HepG2 (cell line): ENCODE measurements around the gene PDZRN4. TPM values are rescaled to one million over a fixed set of nuclear protein-coding genes. Genes with fewer than 3 reads are reported as not detected.

ENCODE experiments used
- ATAC-seq: fragments of 200-7000 bp; cut with Tn5 transposase; 3 replicates; pipeline ENCODE4 v1.9.1; 2020; ENCODE audit warnings: mild to moderate bottlenecking, moderate library complexity
- BruUV-seq: library from RNA; stranded (reverse); fragments of 400-500 nt; replicated peaks from 2 replicates; lab custom pipeline; 2021; lab: Mats Ljungman, UMichigan
- CTCF ChIA-PET: fragments of 300-600 bp; formaldehyde crosslinking; extraction: SDS; loops from one replicate; lab custom pipeline; 2021; ENCODE audit warnings: low total read pairs, inconsistent platforms, low intra/inter-chr PET ratio; lab: Yijun Ruan, JAX
- POLR2A ChIA-PET: fragments of 350-600 bp; sonication (Branson Sonifier 250); formaldehyde crosslinking; loops from one replicate; lab custom pipeline; 2020; ENCODE audit warnings: antibody characterized with exemption, inconsistent platforms; lab: Yijun Ruan, JAX
- DNase-seq: peaks from one replicate; pipeline ENCODE4 v3.0.0-alpha.2; 2015; ENCODE audit warnings: low spot score
- FAIRE-seq: peaks from 3 replicates; lab custom pipeline; 2011; peaks lifted over from hg19 to GRCh38; lab: Jason Lieb, UNC
- H2AFZ ChIP-seq: one replicate; pipeline ENCODE4 v1.6.1; 2011; ENCODE audit warnings: low read length, inconsistent platforms
- H3K27ac ChIP-seq: fragments of 300-600 bp; 3 replicates; pipeline ENCODE4 v1.8.0; 2011; ENCODE audit warnings: mixed run types, mild to moderate bottlenecking, mixed read lengths, low read length, inconsistent platforms; ENCODE audit not compliant: insufficient read depth; ENCODE audit errors: extremely low read length
- H3K27me3 ChIP-seq, 2 experiments: fragments of 200-600 bp in 1 of 2; 2 replicates in 1 of 2; 3 replicates in 1 of 2; pipeline versions ENCODE4 v1.6.0 to v1.8.0; 2011; ENCODE audit warnings: low read length in 2 of 2, mild to moderate bottlenecking in 2 of 2, moderate library complexity in 2 of 2, inconsistent platforms in 1 of 2; ENCODE audit not compliant: insufficient read depth in 2 of 2, control insufficient read depth in 1 of 2
- H3K36me3 ChIP-seq, 2 experiments: fragments of 200-600 bp in 1 of 2; replicated peaks in 1 of 2; 2 replicates in 1 of 2; 3 replicates in 1 of 2; pipeline versions ENCODE4 v1.5.1 to v1.8.0; 2011; ENCODE audit warnings: low read length in 2 of 2, inconsistent platforms in 1 of 2; ENCODE audit not compliant: insufficient read depth in 2 of 2, control insufficient read depth in 1 of 2
- H3K4me1 ChIP-seq: 2 replicates; pipeline ENCODE4 v1.5.1; 2012; ENCODE audit warnings: low read length, inconsistent platforms; ENCODE audit not compliant: insufficient read depth
- H3K4me2 ChIP-seq: 2 replicates; pipeline ENCODE4 v1.6.0; 2011; ENCODE audit warnings: low read depth, low read length, inconsistent platforms
- H3K4me3 ChIP-seq, 3 experiments: fragments of 200-600 bp in 1 of 3; sonication (generic), shearing (Covaris generic) in 1 of 3; replicated peaks in 1 of 3; 2 replicates each; pipeline ENCODE4 v1.5.1; 2011 to 2016; ENCODE audit warnings: low read length in 3 of 3, inconsistent platforms in 2 of 3, low read depth in 2 of 3, mild to moderate bottlenecking in 2 of 3, control low read depth in 1 of 3, mixed read lengths in 1 of 3; ENCODE audit not compliant: insufficient read depth in 1 of 3
- H3K79me2 ChIP-seq: one replicate; pipeline ENCODE4 v1.6.1; 2011; ENCODE audit warnings: low read length, inconsistent platforms; ENCODE audit not compliant: insufficient read depth
- H3K9ac ChIP-seq: 2 replicates; pipeline ENCODE4 v1.6.0; 2011; ENCODE audit warnings: mild to moderate bottlenecking, low read depth, low read length, inconsistent platforms; ENCODE audit not compliant: insufficient read depth
- H3K9me3 ChIP-seq: 2 replicates; pipeline ENCODE4 v1.5.1; 2012; ENCODE audit warnings: mild to moderate bottlenecking, low read length
- H4K20me1 ChIP-seq: 2 replicates; pipeline ENCODE4 v1.6.0; 2011; ENCODE audit warnings: inconsistent platforms, mild to moderate bottlenecking, low read length, moderate library complexity; ENCODE audit not compliant: insufficient read depth
- JUN ChIP-seq: sonication (generic); formaldehyde crosslinking; IDR thresholded peaks from 2 replicates; pipeline ENCODE4 v1.4.0; 2020; ENCODE audit warnings: mild to moderate bottlenecking, missing genetic modification reagents
- KMT2B ChIP-seq: IDR thresholded peaks from 2 replicates; pipeline ENCODE4 v1.6.1; 2016; ENCODE audit warnings: missing genetic modification reagents, missing compliant biosample characterization
- NFATC3 ChIP-seq: sonication (generic); formaldehyde crosslinking; IDR thresholded peaks from 2 replicates; pipeline ENCODE4 v1.5.1; 2020; ENCODE audit warnings: mild to moderate bottlenecking, missing genetic modification reagents
- NFE2L2 ChIP-seq: fragments of 150-350 bp; IDR thresholded peaks from 2 replicates; pipeline ENCODE4 v1.6.1; 2014; ENCODE audit warnings: low read length
- PHF8 ChIP-seq: sonication (generic); formaldehyde crosslinking; IDR thresholded peaks from 2 replicates; pipeline ENCODE4 v1.5.0; 2020; ENCODE audit warnings: missing genetic modification reagents
- RXRB ChIP-seq: IDR thresholded peaks from 2 replicates; pipeline ENCODE4 v1.6.1; 2016; ENCODE audit warnings: borderline replicate concordance, missing genetic modification reagents, missing compliant biosample characterization
- SMARCC2 ChIP-seq: fragments of 450-650 bp; IDR thresholded peaks from 2 replicates; pipeline ENCODE4 v1.6.1; 2017; ENCODE audit warnings: antibody characterized with exemption, mild to moderate bottlenecking
- ZSCAN12 ChIP-seq: sonication (generic); formaldehyde crosslinking; IDR thresholded peaks from 2 replicates; pipeline ENCODE4 v1.9.0; 2021; ENCODE audit warnings: mild to moderate bottlenecking, missing genetic modification reagents
- WGBS: methylation state at CpG from one replicate; pipeline ENCODE4 v1.1.6; 2017; ENCODE audit warnings: low lambda C conversion rate; 5-methylcytosine and 5-hydroxymethylcytosine counted together
- in situ Hi-C: cut with HindIII; loops from 2 replicates; pipeline ENCODE4 v1.10.0; 2017; ENCODE audit warnings: low pct_unique_long_range_greater_than_20kb; ENCODE audit not compliant: extremely low pct_ligation_motif_present
- intact Hi-C: fragments of 100-400 bp; cut with micrococcal nuclease; formaldehyde crosslinking; loops from one replicate; pipeline ENCODE4 v1.10.0; 2022; ENCODE audit not compliant: unreplicated experiment
- polyA plus RNA-seq, 8 experiments: library from polyadenylated mRNA; depleted of rRNA in 3 of 8; stranded (reverse) in 7 of 8; unstranded in 1 of 8; fragments of >200 nt; fragmentation: Illumina TruSeq in 4 of 8; extraction: Trizol in 4 of 8; gene quantifications; 2 replicates each; pipeline versions ENCODE4 v1.2.1 to v1.2.3, GENCODE V29; 2011 to 2016; ENCODE audit warnings: low read depth in 4 of 8, missing spikeins in 1 of 8, mixed read lengths in 1 of 8; ENCODE audit not compliant: insufficient read depth in 1 of 8
- total RNA-seq, 5 experiments: library from RNA; depleted of rRNA; stranded (reverse); fragments of >200 nt; fragmentation: Illumina TruSeq; extraction: Trizol; gene quantifications; 2 replicates each; pipeline ENCODE4 v1.2.3, GENCODE V29; 2016; ENCODE audit warnings: low read depth in 1 of 5
- TF ChIP-seq, protein P1 (sequence below): sonication (generic); formaldehyde crosslinking; IDR thresholded peaks from 2 replicates; pipeline ENCODE4 v1.4.0; 2020; ENCODE audit warnings: missing genetic modification reagents
- TF ChIP-seq, protein P2 (sequence below): sonication (generic); formaldehyde crosslinking; IDR thresholded peaks from 2 replicates; pipeline ENCODE4 v1.4.0; 2020; ENCODE audit warnings: missing genetic modification reagents
- TF ChIP-seq, protein P3 (sequence below): sonication (generic); formaldehyde crosslinking; conservative IDR thresholded peaks from 2 replicates; pipeline ENCODE4 v1.8.1; 2023; ENCODE audit warnings: missing genetic modification reagents

Gene PDZRN4
- total and polyA plus RNA-seq, 2 of the 13 experiments (the other 11 are each of a cell fraction or from before 2014, with no cell fraction given), result not detected

DNA sequence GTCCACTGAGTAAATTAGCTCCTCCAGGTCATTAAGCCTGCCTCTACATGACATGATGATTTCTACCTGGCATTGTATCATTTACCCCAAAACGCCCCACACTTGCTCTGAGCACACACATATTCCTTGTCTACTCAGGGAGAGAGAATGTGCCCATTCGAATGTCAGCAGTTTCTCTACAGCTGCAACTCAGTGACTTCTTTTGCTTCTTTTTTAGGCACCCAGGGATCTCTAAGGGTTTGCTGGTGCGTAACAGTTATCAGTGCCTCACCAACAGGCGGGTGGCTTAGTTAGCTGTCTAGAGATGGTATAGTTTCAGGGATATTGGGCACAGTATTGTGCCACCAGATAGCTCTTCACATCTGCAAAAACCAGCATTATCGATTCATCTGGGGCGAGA lies 316.9 kb downstream of the PDZRN4 start:
- no peaks in the 10 kb centered on the region for H4K20me1 ChIP-seq
- CTCF ChIA-PET, result no interaction called here
- H3K27me3 ChIP-seq, result no peaks in the 10 kb centered on the region
- H3K79me2 ChIP-seq, result no peaks in the 10 kb centered on the region
- no peak overlapping the region for H2AFZ ChIP-seq
- no peak for TF ChIP-seq KMT2B (CRISPR knock-in tag)
- TF ChIP-seq SMARCC2, result no peak
- TF ChIP-seq ZSCAN12 (CRISPR knock-in tag), result no peak
- TF ChIP-seq NFE2L2, result no peak
- TF ChIP-seq PHF8 (CRISPR knock-in tag), result no peak
- no peak for TF ChIP-seq RXRB
- TF ChIP-seq, all 625 proteins: peak for 0
- H3K4me1 ChIP-seq, result no peaks in the 10 kb centered on the region
- no peaks in the 10 kb centered on the region for H3K36me3 ChIP-seq
- intact Hi-C loops (no loop called here), in situ Hi-C loops (no loop called here)
- H3K4me3 ChIP-seq, result no peak overlapping the region
- H3K9me3 ChIP-seq, result no peaks in the 10 kb centered on the region
- no peak overlapping the region for H3K9ac ChIP-seq
- FAIRE-seq (no peak), DNase-seq (no peak), ATAC-seq (no peak)
- no peak overlapping the region for H3K4me2 ChIP-seq
- 3% methylated on average over 6 of the region's 6 CpGs for WGBS
- H3K27ac ChIP-seq, result no peak overlapping the region
- no TSS peak for BruUV-seq
- POLR2A ChIA-PET, result no interaction called here

DNA sequence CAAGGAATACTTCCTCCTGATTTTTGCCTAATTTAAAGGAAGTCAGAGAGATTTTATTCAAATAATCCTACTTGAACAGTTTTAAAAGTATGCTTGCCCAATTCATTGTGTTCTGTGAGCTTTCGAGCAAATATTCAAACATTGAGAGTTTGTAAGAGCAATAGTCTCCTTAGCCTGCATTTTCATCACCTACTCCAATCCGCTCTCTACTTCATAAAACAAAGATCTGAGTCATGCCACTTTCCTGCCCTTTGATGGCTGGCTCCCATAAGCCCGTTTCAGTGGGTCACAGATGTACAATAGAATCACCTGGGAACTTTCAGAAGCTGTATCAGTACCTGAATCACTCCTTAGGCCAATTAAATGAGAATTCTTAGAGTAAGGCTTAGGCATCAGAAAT lies 319.2 kb downstream of the PDZRN4 start:
- no peak overlapping the region for H3K27ac ChIP-seq
- WGBS, result 0% methylated on average over 3 of the region's 3 CpGs
- DNase-seq, result no peak
- intact Hi-C loops, result no loop called here
- H3K79me2 ChIP-seq, result no peaks in the 10 kb centered on the region
- H3K4me3 ChIP-seq, result no peak overlapping the region
- no peak overlapping the region for H3K4me2 ChIP-seq
- no peaks in the 10 kb centered on the region for H3K36me3 ChIP-seq
- no peak for FAIRE-seq
- CTCF ChIA-PET, result no interaction called here
- no TSS peak for BruUV-seq
- POLR2A ChIA-PET, result no interaction called here
- H3K9me3 ChIP-seq, result no peaks in the 10 kb centered on the region
- H3K9ac ChIP-seq, result no peak overlapping the region
- in situ Hi-C loops, result no loop called here
- H2AFZ ChIP-seq, result no peak overlapping the region
- no peaks in the 10 kb centered on the region for H3K27me3 ChIP-seq
- H4K20me1 ChIP-seq, result no peaks in the 10 kb centered on the region
- H3K4me1 ChIP-seq, result no peaks in the 10 kb centered on the region
- ATAC-seq, result no peak
- TF ChIP-seq NFATC3 (CRISPR knock-in tag) (no peak), JUN (CRISPR knock-in tag) (no peak)
- TF ChIP-seq, protein P1, sequence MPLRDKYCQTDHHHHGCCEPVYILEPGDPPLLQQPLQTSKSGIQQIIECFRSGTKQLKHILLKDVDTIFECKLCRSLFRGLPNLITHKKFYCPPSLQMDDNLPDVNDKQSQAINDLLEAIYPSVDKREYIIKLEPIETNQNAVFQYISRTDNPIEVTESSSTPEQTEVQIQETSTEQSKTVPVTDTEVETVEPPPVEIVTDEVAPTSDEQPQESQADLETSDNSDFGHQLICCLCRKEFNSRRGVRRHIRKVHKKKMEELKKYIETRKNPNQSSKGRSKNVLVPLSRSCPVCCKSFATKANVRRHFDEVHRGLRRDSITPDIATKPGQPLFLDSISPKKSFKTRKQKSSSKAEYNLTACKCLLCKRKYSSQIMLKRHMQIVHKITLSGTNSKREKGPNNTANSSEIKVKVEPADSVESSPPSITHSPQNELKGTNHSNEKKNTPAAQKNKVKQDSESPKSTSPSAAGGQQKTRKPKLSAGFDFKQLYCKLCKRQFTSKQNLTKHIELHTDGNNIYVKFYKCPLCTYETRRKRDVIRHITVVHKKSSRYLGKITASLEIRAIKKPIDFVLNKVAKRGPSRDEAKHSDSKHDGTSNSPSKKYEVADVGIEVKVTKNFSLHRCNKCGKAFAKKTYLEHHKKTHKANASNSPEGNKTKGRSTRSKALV (CRISPR knock-in tag), result no peak
- TF ChIP-seq, protein P2, sequence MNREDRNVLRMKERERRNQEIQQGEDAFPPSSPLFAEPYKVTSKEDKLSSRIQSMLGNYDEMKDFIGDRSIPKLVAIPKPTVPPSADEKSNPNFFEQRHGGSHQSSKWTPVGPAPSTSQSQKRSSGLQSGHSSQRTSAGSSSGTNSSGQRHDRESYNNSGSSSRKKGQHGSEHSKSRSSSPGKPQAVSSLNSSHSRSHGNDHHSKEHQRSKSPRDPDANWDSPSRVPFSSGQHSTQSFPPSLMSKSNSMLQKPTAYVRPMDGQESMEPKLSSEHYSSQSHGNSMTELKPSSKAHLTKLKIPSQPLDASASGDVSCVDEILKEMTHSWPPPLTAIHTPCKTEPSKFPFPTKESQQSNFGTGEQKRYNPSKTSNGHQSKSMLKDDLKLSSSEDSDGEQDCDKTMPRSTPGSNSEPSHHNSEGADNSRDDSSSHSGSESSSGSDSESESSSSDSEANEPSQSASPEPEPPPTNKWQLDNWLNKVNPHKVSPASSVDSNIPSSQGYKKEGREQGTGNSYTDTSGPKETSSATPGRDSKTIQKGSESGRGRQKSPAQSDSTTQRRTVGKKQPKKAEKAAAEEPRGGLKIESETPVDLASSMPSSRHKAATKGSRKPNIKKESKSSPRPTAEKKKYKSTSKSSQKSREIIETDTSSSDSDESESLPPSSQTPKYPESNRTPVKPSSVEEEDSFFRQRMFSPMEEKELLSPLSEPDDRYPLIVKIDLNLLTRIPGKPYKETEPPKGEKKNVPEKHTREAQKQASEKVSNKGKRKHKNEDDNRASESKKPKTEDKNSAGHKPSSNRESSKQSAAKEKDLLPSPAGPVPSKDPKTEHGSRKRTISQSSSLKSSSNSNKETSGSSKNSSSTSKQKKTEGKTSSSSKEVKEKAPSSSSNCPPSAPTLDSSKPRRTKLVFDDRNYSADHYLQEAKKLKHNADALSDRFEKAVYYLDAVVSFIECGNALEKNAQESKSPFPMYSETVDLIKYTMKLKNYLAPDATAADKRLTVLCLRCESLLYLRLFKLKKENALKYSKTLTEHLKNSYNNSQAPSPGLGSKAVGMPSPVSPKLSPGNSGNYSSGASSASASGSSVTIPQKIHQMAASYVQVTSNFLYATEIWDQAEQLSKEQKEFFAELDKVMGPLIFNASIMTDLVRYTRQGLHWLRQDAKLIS (CRISPR knock-in tag), result no peak
- TF ChIP-seq, protein P3, sequence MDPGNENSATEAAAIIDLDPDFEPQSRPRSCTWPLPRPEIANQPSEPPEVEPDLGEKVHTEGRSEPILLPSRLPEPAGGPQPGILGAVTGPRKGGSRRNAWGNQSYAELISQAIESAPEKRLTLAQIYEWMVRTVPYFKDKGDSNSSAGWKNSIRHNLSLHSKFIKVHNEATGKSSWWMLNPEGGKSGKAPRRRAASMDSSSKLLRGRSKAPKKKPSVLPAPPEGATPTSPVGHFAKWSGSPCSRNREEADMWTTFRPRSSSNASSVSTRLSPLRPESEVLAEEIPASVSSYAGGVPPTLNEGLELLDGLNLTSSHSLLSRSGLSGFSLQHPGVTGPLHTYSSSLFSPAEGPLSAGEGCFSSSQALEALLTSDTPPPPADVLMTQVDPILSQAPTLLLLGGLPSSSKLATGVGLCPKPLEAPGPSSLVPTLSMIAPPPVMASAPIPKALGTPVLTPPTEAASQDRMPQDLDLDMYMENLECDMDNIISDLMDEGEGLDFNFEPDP (CRISPR knock-in tag), result no peak
